ENCODE results near the gene CLIP2. TPM values are rescaled to one million over a fixed set of nuclear protein-coding genes. Genes with fewer than 3 reads are reported as not detected.
"Not testable (repeated sequence)": the region's sequence is repeated elsewhere in the genome, so short reads cannot be mapped to it uniquely, and the experiment has no call there.

The CLIP2 gene
- total RNA-seq, 1 donor from 2014 or later, result 28.8 TPM

DNA sequence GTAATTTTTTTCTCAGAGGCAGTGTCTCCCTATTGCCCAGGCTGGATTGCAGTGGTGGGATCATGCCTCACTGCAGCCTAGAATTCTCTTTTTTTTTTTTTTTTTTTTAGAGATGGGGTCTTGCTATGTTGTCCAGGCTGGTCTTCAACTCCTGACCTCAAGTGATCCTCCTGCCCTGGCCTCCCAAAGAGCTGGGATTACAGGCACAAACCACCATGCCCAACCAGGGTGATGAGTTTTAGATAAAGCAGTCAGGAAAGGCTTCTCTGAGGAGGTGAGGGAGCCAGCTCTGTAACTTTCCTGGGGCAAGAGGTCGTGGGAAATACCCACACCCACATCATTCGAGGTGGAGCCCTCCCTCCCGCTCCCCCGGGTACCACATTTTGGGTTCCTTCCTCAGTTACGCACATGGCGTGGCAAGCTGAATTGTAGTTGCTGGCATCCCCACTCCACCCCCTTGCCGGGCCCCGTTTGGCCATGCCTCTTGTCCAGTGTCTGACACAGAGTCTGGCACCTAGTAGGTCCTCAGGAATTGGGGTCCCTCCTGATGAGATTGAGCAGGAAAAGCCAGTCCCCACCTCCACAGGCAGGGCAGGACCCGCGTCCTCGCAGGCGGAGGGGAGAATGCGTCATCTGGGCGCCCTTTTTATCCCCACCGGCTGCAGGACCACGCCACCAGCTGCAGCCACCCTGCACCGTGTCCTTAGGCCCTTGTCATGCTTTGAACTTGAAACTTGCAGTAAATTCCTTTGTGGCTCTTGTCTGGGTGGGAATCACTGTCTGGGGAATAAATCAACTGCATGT lies 43.4 kb downstream of the CLIP2 start:
- DNase-seq (ENCODE audit: low read depth in 2 of 2), result no peak

DNA sequence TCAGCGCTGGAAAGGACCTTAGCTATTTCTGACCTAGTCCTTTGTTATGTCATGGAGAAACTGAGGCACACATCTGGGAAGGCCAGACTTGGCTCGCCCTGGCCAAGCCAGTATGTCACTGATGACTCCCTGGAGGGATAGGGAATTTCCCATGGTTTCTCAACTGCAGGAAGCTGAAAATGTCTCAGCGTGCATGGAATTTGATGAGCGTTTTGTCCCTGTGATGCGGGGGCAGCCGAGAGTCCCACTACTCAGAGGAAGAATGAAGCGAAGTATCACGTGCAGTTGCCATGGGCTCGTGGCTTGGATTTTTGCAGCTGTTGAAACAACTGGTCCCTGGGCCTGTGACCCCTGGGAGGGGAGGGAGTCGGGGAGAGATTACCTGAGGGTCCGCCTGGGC lies 44.8 kb downstream of the CLIP2 start:
- peak; percentile 3 to 46 for DNase-seq (ENCODE audit: low read depth in 2 of 2)

DNA sequence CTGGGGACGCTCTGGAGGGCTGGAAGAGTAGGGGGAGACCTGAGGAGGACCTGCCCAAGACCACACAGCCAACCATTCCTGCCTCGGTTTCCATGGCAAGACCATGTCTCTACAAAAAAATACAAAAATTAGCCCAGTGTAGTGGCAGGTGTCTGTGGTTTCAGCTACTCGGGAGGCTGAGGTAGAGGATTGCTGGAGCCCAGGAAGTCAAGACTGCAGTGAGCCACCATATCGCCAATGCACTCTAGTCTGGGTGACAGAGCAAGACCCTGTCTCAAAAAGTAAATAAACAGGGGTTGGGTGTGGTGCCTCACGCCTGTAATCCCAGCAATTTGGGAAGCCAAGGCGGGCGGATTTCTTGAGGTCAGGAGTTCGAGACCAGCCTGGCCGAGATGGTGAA lies 48.7 kb downstream of the CLIP2 start:
- DNase-seq (ENCODE audit: low read depth in 2 of 2), result no peak

DNA sequence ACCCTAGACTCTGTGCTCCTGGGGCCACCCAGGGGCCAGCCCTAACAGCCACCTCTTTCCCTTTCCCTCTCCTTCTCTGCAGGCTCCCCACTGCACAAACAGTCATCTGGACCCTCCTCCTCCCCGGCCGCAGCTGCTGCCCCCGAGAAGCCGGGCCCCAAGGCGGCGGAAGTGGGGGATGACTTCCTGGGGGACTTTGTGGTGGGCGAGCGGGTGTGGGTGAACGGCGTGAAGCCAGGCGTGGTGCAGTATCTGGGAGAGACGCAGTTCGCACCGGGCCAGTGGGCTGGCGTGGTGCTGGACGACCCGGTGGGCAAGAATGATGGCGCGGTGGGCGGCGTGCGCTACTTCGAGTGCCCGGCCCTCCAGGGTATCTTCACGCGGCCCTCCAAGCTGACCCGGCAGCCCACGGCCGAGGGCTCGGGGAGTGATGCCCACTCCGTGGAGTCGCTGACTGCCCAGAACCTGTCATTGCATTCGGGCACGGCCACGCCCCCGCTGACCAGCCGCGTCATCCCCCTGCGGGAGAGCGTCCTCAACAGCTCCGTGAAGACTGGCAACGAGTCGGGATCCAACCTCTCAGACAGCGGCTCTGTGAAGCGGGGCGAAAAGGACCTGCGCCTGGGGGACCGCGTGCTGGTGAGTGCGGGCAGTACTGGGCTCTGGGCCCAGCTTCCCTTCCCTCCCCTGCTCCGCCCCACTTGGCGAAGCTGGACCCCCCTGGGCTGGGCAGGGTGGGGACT lies 49.3 kb downstream of the CLIP2 start:
- DNase-seq (ENCODE audit: low read depth in 2 of 2), result no peak

- not testable (repeated sequence) for DNase-seq (ENCODE audit: low read depth in 2 of 2)
Measured at GRCh38 chr7:74339648-74340047, 50.4 kb downstream of the CLIP2 start.

GRCh38 chr7:74343281-74344131 lies 54.3 kb downstream of the CLIP2 start:
- DNase-seq (ENCODE audit: low read depth in 2 of 2), result peak in 1 of 2 donors; percentile 55

GRCh38 chr7:74344132-74344496 lies 54.9 kb downstream of the CLIP2 start:
- DNase-seq (ENCODE audit: low read depth in 2 of 2), result no peak

DNA sequence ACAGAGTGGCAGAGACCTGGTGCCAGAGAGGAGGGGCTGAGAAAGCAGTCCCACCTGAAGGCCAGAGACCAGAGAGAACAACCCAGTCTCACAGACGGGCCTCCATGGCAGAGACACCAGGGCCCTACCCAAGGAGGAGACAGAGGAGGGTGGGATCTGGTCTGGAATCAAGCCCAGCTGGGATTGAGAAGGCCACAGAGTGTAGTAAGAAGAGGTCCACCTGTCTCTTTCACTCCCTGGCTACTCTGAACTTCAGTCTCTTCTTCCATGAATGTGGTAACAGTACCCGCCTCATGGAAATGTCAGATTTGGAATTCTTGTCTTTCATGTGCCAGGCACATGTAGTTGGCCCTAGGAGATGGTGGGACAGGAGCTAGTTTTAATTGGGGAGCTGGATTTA lies 55.6 kb downstream of the CLIP2 start:
- DNase-seq (ENCODE audit: low read depth in 2 of 2), result no peak

DNA sequence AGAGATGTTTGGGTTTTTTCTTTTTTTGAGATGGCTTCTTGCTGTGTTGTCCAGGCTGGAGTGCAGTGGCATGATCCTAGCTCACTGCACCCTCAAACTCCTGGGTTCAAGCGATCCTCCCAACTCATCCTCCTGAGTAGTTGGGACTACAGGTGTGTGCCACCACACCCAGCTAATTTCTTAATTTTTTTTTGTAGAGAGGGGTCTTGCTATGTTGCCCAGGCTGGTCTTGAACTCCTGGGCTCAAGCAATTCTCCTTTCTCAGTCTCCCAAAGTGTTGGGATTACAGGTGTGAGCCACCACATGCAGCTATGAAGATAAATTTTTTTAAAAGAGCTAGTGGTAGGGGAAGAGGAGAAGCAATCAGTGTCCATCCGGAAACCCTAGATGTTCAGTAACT lies 56.8 kb downstream of the CLIP2 start:
- no peak for DNase-seq (ENCODE audit: low read depth in 2 of 2)

DNA sequence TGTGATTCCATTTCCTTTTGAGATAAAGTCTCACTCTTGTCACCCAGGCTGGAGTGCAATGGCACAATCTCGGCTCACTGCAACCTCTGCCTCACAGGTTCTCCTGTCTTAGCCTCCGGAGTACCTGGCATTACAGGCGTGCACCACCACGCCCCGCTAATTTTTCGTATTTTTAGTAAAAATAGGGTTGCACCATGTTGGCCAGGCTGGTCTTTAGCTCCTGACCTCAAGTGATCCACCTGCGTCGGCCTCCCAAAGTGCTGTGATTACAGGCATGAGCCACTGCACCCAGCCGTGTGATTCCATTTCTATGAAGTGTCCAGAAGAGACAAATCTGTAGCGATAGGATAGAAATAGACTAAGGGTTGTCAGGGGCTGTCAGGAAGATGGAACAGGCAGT lies 60.4 kb downstream of the CLIP2 start:
- DNase-seq (ENCODE audit: low read depth in 2 of 2), result no peak

DNA sequence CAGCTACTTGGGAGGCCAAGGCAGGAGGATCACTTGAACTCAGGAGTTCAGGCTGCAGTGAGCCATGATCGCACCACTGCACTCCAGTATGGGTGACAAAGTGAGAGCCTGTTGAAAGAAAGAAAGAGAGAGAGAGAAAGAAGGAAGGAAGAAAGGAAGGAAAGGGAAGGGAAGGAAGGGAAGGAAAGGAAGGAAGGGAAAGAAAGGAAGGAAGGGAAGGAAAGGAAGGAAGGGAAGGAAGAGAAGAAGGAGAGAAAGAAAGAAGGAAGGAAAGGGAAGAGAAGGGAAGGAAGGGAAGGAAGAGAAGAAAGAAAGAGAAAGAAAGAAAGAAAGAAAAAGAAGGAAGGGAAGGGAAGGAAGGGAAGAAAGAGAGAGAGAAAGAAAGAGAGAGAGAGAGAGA lies 61.5 kb downstream of the CLIP2 start:
- DNase-seq (ENCODE audit: low read depth in 2 of 2), result no peak

DNA sequence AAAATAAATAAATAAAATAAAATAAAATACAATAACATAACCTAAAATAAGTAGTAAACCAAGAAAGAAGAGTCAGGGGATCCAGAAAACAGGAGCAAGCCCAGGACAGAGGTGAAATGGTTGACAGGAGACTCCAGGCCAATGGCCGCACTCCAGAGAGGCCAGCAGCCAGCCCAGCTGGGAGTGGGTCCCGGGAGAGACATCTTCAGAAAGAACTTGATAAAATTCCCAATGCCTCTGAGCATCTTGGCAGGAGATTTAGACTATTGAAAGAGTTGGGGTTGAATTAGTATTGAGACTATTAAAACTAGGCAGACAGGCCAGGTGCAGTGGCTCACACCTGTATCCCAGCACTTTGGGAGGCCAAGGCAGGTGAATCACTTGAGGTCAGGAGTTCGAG lies 62.6 kb downstream of the CLIP2 start:
- DNase-seq (ENCODE audit: low read depth in 2 of 2), result no peak

DNA sequence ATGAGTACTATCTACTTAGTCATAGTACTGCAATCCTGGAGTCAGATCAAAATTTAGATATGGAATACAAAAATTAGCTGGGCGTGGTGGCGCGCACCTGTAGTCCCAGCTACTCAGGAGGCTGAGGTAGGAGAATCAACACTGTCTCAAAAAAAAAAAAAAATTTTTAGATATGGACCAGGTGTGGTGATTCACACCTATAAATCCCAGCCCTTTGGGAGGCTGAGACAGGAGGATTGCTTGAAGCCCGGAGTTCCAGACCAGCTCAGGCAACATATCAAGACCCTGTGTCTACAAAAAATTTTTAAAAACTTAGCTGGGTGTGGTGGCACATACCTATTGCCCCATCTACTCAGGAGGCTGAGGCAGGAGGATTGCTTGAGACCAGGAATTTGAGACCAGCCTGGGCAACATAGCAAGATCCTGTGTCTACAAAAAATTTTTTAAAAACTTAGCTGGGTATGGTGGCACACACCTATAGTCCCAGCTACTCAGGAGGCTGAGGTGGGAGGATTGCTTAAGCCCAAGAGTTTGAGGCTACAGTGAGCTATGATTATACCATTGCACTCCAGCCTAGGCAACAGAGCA lies 63.4 kb downstream of the CLIP2 start:
- DNase-seq (ENCODE audit: low read depth in 2 of 2), result not testable (repeated sequence)

- no peak for DNase-seq (ENCODE audit: low read depth in 2 of 2)
Measured at GRCh38 chr7:74354009-74354408, 64.8 kb downstream of the CLIP2 start.

- peak; percentile 32 to 83 for DNase-seq (ENCODE audit: low read depth in 2 of 2)
Measured at GRCh38 chr7:74355091-74355490, 65.9 kb downstream of the CLIP2 start.

GRCh38 chr7:74356589-74357315 lies 67.5 kb downstream of the CLIP2 start:
- peak in 1 of 2 donors; percentile 13 for DNase-seq (ENCODE audit: low read depth in 2 of 2)

- DNase-seq (ENCODE audit: low read depth in 2 of 2), result no peak
Measured at GRCh38 chr7:74360008-74360407, 70.8 kb downstream of the CLIP2 start.

GRCh38 chr7:74362266-74362665 lies 73.1 kb downstream of the CLIP2 start:
- no peak for DNase-seq (ENCODE audit: low read depth in 2 of 2)

DNA sequence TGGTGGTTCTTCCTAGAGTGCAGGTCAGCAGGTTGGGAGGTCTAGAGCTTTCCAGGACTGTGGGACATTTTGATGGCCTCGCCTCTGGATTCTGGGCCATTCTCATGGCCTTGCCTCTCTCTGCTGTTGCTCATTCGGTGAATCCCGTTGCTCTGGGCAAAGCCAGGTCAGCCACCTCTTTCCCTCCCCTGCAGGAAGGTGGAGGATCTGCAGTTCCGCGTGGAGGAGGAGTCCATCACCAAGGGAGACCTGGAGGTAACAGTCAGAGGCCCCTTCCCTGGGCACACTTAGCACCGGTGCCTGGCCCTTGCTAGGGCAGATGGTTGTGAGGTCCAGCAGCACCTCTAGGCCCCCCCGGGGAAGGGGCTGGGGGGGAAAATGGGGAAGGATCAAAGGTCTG lies 74.9 kb downstream of the CLIP2 start:
- no peak for DNase-seq (ENCODE audit: low read depth in 2 of 2)

- DNase-seq (ENCODE audit: low read depth in 2 of 2), result peak; percentile 49 to 60
Measured at GRCh38 chr7:74365322-74366022, 76.3 kb downstream of the CLIP2 start.
